Calu3 (cell line): ENCODE measurements around the gene TTPAL. TPM values are rescaled to one million over a fixed set of nuclear protein-coding genes. Genes with fewer than 3 reads are reported as not detected.

Source experiments
- BruUV-seq: library from RNA; stranded (reverse); fragments of 400-500 nt; replicated peaks from 2 replicates; lab custom pipeline; 2021; lab: Mats Ljungman, UMichigan
- CTCF ChIA-PET: fragments of 300-600 bp; sonication (Branson Sonifier 250); formaldehyde crosslinking; loops from one replicate; lab custom pipeline; 2022; ENCODE audit warnings: antibody characterized with exemption; lab: Charles Lee
- DNase-seq: peaks from one replicate; pipeline ENCODE4 v3.0.0; 2022
- H3K27ac Mint-ChIP-seq: one replicate; pipeline ENCODE4 v1.8.0; 2022; ENCODE audit warnings: mixed read lengths; ENCODE audit not compliant: unreplicated experiment
- H3K27me3 Mint-ChIP-seq: one replicate; pipeline ENCODE4 v1.8.0; 2022; ENCODE audit warnings: mixed read lengths; ENCODE audit not compliant: unreplicated experiment
- H3K36me3 Mint-ChIP-seq: one replicate; pipeline ENCODE4 v1.8.0; 2022; ENCODE audit warnings: mild to moderate bottlenecking, moderate library complexity, mixed read lengths; ENCODE audit not compliant: insufficient read depth, unreplicated experiment
- H3K4me1 Mint-ChIP-seq: one replicate; pipeline ENCODE4 v1.8.0; 2022; ENCODE audit warnings: mild to moderate bottlenecking, low read depth, mixed read lengths; ENCODE audit not compliant: unreplicated experiment
- H3K4me3 Mint-ChIP-seq: one replicate; pipeline ENCODE4 v1.8.0; 2022; ENCODE audit warnings: mild to moderate bottlenecking, low read depth, moderate library complexity, mixed read lengths; ENCODE audit not compliant: unreplicated experiment
- H3K9me3 Mint-ChIP-seq: one replicate; pipeline ENCODE4 v1.8.0; 2022; ENCODE audit warnings: low read depth, mixed read lengths; ENCODE audit not compliant: unreplicated experiment
- intact Hi-C: fragments of 100-400 bp; cut with micrococcal nuclease; formaldehyde crosslinking; loops from one replicate; pipeline ENCODE4 v1.10.0; 2022; ENCODE audit not compliant: unreplicated experiment
- total RNA-seq: library from RNA; stranded (reverse); gene quantifications from 2 replicates; pipeline ENCODE4 v1.2.3, GENCODE V29; 2022
- TF ChIP-seq, protein P1 (sequence below): fragments of 200-600 bp; IDR thresholded peaks from one replicate; pipeline ENCODE4 v1.8.0; 2022; ENCODE audit warnings: antibody characterized with exemption; ENCODE audit not compliant: unreplicated experiment

The TTPAL gene
- total RNA-seq, 1 experiment from 2014 or later: 39.9 TPM

DNA sequence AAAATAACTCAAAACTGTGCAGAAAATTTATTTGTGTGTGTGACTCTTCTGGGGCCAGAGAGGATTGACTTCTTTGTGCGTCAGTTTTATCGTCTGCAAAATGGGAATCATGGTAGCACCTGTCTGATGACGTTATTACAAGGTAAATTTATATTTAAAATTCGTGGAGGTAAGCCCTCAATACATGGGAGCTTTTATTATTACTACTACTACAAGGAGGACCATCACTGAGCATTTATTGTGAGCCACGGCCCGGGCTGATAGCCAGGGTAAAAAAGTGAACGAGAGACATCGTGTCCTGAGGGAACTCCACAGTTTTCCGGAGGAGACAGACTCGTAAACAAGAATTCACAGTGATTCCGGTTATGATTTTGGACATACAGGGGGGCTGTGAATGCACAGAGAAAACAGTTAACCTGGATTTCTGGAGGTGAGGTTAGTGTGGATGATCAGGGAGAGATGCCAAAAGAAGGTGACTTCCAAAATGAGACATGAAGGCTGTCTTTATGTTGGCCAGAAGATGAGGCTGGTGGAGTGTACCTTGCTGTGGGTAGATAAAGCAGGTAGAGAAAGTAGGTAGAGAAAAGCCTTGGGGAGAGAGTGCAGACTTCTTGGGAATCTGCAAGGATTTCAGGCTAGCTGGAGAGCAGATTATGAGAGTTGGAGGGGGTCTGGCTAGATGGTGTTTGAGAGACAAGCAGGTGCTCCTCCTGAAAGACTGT, 56.7 kb downstream of the TTPAL start:
- CTCF ChIA-PET: no interaction called here
- no peak overlapping the region for H3K4me3 Mint-ChIP-seq
- no peaks in the 10 kb centered on the region for H3K4me1 Mint-ChIP-seq
- no peaks in the 10 kb centered on the region for H3K27me3 Mint-ChIP-seq
- no peak for DNase-seq
- TSS peak; percentile 75 for BruUV-seq
- intact Hi-C loops: no loop called here
- no peak overlapping the region for H3K27ac Mint-ChIP-seq
- no peaks in the 10 kb centered on the region for H3K9me3 Mint-ChIP-seq
- H3K36me3 Mint-ChIP-seq: no peaks in the 10 kb centered on the region
- TF ChIP-seq, protein P1, sequence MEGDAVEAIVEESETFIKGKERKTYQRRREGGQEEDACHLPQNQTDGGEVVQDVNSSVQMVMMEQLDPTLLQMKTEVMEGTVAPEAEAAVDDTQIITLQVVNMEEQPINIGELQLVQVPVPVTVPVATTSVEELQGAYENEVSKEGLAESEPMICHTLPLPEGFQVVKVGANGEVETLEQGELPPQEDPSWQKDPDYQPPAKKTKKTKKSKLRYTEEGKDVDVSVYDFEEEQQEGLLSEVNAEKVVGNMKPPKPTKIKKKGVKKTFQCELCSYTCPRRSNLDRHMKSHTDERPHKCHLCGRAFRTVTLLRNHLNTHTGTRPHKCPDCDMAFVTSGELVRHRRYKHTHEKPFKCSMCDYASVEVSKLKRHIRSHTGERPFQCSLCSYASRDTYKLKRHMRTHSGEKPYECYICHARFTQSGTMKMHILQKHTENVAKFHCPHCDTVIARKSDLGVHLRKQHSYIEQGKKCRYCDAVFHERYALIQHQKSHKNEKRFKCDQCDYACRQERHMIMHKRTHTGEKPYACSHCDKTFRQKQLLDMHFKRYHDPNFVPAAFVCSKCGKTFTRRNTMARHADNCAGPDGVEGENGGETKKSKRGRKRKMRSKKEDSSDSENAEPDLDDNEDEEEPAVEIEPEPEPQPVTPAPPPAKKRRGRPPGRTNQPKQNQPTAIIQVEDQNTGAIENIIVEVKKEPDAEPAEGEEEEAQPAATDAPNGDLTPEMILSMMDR: no peak

DNA sequence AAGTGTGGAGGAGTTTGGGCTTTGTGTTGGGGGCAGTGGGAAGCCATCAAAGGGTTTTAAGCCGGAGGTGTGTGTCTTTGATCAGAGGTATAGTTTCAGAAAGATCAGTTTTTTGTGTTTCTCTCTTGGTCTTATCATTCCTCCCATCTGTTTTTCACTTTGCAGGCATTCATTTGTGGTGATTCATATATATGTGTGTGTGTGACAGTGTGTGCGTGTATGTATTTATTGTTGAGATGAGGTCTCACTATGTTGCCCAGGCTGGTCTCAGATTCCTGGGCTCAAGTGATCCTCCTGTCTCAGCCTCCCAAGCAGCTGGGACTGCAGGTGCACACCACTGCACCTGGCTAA, 57.3 kb downstream of the TTPAL start:
- H3K27ac Mint-ChIP-seq: no peak overlapping the region
- no TSS peak for BruUV-seq
- no peak for DNase-seq
- no peaks in the 10 kb centered on the region for H3K4me1 Mint-ChIP-seq
- CTCF ChIA-PET: no interaction called here
- no peaks in the 10 kb centered on the region for H3K27me3 Mint-ChIP-seq
- no peaks in the 10 kb centered on the region for H3K9me3 Mint-ChIP-seq
- no peak overlapping the region for H3K4me3 Mint-ChIP-seq
- TF ChIP-seq, protein P1: no peak
- intact Hi-C loops: no loop called here
- H3K36me3 Mint-ChIP-seq: no peaks in the 10 kb centered on the region

DNA sequence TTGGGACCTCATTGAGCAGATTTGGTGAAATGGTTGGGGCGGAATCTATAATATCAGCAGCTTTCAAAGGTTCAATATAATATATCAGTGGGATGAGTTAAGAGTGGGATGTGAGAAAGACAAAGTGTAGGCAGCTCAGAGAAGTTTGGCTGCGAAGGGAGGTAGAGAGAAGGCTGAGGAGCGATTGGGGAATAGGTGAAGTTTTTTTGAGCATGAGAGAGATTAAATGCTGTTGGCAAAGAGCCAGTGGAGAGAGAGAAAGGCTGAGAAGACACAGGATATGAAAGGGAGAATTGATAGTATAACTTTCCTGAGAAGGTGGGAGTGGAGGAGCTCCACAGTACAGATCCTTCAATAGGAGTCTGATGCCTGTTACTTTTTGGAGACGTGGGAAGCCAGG, 58.3 kb downstream of the TTPAL start:
- Mint-ChIP-seq H3K9me3 (no peaks in the 10 kb centered on the region), H3K4me1 (no peaks in the 10 kb centered on the region), H3K27ac (no peak overlapping the region), H3K4me3 (no peak overlapping the region), H3K36me3 (no peaks in the 10 kb centered on the region), H3K27me3 (no peaks in the 10 kb centered on the region)
- DNase-seq: no peak
- CTCF ChIA-PET: interaction anchor here (0.7 kb wide), 1 partner anchor 114 kb away, joined by 5 read pairs; no protein-coding TSS in a partner anchor
- TF ChIP-seq, protein P1: no peak
- no TSS peak for BruUV-seq
- intact Hi-C loops: no loop called here

DNA sequence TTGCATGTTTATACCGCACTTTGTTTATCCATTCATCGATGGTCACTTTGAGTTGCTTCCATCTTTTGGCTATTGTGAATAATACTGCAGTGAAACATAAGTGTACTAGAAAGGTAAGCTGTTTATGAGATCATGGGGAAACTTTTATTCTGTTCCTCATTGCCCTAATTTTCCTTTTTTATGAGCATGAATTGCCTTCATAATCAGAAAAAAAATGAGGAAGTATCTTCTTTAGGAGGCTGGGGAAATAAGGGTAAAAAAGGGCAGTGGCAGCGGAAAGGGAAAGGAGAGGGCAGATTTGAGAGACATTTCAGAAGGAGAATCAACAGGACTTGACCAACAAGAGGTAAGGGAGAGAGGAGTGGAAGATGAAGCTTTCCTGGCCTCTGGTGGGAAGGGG, 60.5 kb downstream of the TTPAL start:
- H3K9me3 Mint-ChIP-seq: no peaks in the 10 kb centered on the region
- intact Hi-C loops: no loop called here
- TF ChIP-seq, protein P1: no peak
- no peak for DNase-seq
- no peaks in the 10 kb centered on the region for H3K4me1 Mint-ChIP-seq
- H3K36me3 Mint-ChIP-seq: no peaks in the 10 kb centered on the region
- no TSS peak for BruUV-seq
- H3K27ac Mint-ChIP-seq: no peak overlapping the region
- CTCF ChIA-PET: no interaction called here
- H3K27me3 Mint-ChIP-seq: no peaks in the 10 kb centered on the region
- no peak overlapping the region for H3K4me3 Mint-ChIP-seq
